Measurements from ENCODE around the gene STARD7.

Gene STARD7

GRCh38 chr2:96153991-96154431 is 54.6 kb downstream of the STARD7 start:
- no peaks in the 10 kb centered on the region for H3K9me3 Mint-ChIP-seq
- H3K27ac Mint-ChIP-seq, result no peak overlapping the region
- DNase-seq, result peak; percentile 19 to 27
- peaks cover 100% of the 10 kb centered on the region for H3K4me1 Mint-ChIP-seq
- no peak for ATAC-seq
- no peak overlapping the region for H3K4me3 Mint-ChIP-seq
- no peaks in the 10 kb centered on the region for H3K27me3 Mint-ChIP-seq

GRCh38 chr2:96153291-96153713 is 55.3 kb downstream of the STARD7 start:
- no peak for ATAC-seq
- Mint-ChIP-seq H3K9me3 (no peaks in the 10 kb centered on the region), H3K27me3 (no peaks in the 10 kb centered on the region), H3K27ac (no peak overlapping the region), H3K4me3 (no peak overlapping the region), H3K4me1 (peaks cover 100% of the 10 kb centered on the region)
- DNase-seq, result peak in 1 of 2 donors; percentile 8

GRCh38 chr2:96152304-96153161 is 56.1 kb downstream of the STARD7 start:
- Mint-ChIP-seq H3K4me3 (peak overlapping the region in 1 of 2 donors; percentile 24), H3K4me1 (peaks cover 100% of the 10 kb centered on the region), H3K27me3 (no peaks in the 10 kb centered on the region), H3K9me3 (no peaks in the 10 kb centered on the region), H3K27ac (peak overlapping the region in 1 of 2 donors; percentile 9)
- peak; percentile 2 to 11 for DNase-seq
- ATAC-seq, result no peak

GRCh38 chr2:96151595-96152303 is 56.9 kb downstream of the STARD7 start:
- ATAC-seq (no peak), DNase-seq (peak in 1 of 2 donors; percentile 1)
- no peaks in the 10 kb centered on the region for H3K27me3 Mint-ChIP-seq
- H3K4me1 Mint-ChIP-seq, result peaks cover 100% of the 10 kb centered on the region
- peak overlapping the region; percentile 9 to 77 for H3K27ac Mint-ChIP-seq
- H3K9me3 Mint-ChIP-seq, result no peaks in the 10 kb centered on the region
- peak overlapping the region in 1 of 2 donors; percentile 24 for H3K4me3 Mint-ChIP-seq

DNA sequence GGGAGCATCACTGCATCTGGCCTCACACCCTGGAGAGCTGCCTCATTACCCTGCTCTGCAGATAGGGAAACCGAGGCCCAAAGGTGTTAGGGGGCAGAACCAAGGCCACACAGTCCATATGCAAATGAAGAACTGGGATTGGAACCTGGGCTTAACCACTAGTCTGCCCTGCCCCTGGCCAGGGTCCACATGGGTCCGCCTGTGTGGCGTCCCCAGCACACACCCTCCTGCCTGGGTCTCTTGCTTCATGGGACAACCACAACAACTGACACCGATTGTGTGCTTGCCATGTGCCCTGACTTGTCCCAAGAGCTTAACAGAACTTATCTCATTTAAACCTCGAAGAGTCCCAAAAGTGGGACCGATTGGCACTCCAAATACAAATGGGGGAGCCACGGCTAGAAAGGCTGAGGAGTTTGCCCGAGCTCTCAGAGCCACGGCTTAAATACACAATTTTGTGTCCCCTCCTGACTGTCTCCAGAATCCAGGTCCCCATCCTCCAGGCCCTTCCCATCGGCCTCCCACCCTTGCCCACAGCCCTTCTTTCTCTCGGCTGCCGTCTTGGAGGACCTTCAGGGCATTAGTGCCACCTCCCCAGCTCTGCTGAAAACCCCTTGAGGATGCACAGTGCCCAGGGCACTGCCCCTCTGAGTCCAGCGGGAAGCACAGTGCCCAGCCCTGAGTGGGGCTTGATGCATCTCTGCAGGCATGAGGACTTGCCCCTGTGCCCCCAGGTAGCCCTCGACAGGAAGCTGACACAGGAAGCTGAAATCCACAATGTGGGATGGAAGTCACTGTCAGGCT is 57.6 kb downstream of the STARD7 start:
- Mint-ChIP-seq H3K27me3 (no peaks in the 10 kb centered on the region), H3K4me1 (peaks cover 100% of the 10 kb centered on the region), H3K9me3 (no peaks in the 10 kb centered on the region), H3K27ac (peak overlapping the region in 1 of 2 donors; percentile 77), H3K4me3 (no peak overlapping the region)
- DNase-seq (peak in 1 of 2 donors; percentile 8), ATAC-seq (no peak)

DNA sequence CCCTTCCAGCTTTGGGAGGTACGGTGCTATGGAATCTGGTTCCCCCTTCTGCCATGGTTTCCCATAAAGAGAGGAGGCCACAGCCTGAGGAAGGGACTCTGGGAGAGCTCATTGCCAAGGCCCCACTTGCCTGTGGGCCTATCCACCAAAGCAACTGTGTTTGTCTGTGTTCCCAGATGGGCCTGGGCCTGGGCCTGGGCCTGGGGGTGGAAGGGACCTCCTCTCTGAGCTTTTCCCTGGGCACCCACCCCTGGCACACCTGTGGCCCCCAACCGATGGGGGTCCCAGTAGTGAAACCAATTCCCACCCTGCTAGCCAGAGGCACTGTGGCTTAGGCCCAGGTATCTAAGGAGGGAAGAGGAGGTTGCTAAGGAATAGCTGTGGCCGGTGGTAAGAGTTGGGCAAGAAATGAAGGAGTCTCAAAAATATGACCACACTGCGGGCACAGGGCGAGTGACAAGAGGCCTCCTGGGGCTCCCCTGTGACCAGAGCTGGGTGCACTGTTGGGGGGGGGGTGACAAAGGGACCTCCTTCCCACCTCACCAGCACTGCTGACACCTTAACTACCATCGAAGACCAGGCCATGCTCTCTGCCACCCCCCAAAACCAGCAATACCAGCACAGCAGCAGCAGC is 58.5 kb downstream of the STARD7 start:
- Mint-ChIP-seq H3K4me1 (peaks cover 97% of the 10 kb centered on the region), H3K27me3 (no peaks in the 10 kb centered on the region), H3K27ac (no peak overlapping the region), H3K9me3 (no peaks in the 10 kb centered on the region), H3K4me3 (no peak overlapping the region)
- ATAC-seq (no peak), DNase-seq (peak in 1 of 2 donors; percentile 2)

GRCh38 chr2:96148410-96149217 is 60.0 kb downstream of the STARD7 start:
- peak overlapping the region; percentile 86 to 94 for H3K4me3 Mint-ChIP-seq

DNA sequence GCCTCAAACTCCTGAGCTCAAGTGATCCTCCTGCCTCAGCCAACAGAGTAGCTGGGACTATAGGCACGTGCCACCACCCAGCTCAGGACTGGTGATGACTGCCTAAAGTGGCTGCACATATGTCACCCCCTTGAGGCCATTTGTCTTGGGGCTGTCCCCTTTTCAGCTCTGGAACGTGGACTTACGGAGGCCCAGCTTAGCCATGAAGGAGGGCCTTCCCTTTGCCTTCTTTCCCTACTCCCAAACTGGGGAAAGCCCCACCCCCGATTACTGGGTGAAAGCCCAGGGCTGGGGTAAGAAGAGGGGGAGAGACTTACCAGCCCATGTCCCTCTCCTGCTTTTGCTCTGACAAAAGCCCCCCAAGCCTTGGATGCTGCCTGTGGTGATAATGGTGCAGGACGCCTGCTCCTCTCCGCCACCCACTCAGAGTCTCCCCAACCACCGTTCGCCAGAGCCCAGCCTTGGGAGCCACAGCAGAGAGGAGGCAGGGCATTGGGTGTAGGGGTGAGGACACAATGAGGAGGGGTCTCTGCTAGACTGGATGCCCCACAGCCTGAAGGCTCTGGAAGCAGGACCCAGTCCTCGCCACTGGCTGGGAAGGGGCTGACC is 60.9 kb downstream of the STARD7 start:
- H3K4me3 Mint-ChIP-seq, result peak overlapping the region; percentile 86 to 94
- no peak for ATAC-seq
- H3K27ac Mint-ChIP-seq, result peak overlapping the region; percentile 92 to 94

More at GRCh38 chr2:96148410-96149217, 60.0 kb downstream of the STARD7 start:
- Mint-ChIP-seq H3K27me3 (no peaks in the 10 kb centered on the region), H3K9me3 (no peaks in the 10 kb centered on the region), H3K4me1 (peaks cover 81% of the 10 kb centered on the region), H3K27ac (peak overlapping the region; percentile 92 to 94)
- ATAC-seq (peak; percentile 71), DNase-seq (peak; percentile 89 to 97)

DNA sequence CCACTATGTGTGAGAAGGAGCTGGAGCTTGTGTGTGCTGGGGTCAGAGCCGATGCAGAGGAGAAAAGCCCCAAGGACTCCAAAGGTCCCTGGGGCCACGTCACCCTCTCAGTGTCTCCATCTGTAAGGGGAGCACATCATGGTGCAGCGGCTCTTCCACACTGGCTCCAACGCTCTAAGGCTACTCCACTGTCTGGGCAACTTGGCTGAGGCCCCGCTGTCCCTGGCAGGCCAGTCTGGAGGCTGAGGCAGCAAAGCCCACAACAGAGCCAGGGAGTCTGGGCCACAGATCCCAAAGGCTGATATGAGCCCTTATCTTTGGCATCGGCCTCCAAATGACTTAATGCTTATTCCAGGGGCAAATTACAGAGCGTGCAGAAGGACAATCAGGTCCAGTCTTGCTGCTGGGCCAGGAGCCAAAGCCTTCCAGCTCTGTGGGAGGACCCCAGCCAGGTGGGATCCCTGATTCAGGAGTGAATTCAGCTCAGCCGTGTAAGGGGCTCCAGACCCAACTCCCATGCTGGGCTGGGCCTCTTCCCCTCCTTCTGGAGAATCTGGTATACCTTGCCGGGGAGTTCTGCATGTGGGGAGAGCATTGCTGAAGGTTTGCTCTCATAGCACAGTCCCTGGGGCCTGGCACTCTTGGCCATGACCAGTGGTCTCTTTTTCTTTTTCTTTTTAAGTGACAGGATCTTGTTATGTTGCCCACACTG is 61.6 kb downstream of the STARD7 start:
- Mint-ChIP-seq H3K27me3 (no peaks in the 10 kb centered on the region), H3K9me3 (no peaks in the 10 kb centered on the region), H3K4me3 (peak overlapping the region; percentile 86 to 94), H3K27ac (peak overlapping the region; percentile 95), H3K4me1 (peaks cover 76% of the 10 kb centered on the region)
- ATAC-seq (no peak), DNase-seq (peak in 1 of 2 donors; percentile 35)

More for the DNA sequence above, 60.9 kb downstream of the STARD7 start:
- DNase-seq, result peak; percentile 38 to 58
- Mint-ChIP-seq H3K9me3 (no peaks in the 10 kb centered on the region), H3K27me3 (no peaks in the 10 kb centered on the region), H3K4me1 (peaks cover 76% of the 10 kb centered on the region)

DNA sequence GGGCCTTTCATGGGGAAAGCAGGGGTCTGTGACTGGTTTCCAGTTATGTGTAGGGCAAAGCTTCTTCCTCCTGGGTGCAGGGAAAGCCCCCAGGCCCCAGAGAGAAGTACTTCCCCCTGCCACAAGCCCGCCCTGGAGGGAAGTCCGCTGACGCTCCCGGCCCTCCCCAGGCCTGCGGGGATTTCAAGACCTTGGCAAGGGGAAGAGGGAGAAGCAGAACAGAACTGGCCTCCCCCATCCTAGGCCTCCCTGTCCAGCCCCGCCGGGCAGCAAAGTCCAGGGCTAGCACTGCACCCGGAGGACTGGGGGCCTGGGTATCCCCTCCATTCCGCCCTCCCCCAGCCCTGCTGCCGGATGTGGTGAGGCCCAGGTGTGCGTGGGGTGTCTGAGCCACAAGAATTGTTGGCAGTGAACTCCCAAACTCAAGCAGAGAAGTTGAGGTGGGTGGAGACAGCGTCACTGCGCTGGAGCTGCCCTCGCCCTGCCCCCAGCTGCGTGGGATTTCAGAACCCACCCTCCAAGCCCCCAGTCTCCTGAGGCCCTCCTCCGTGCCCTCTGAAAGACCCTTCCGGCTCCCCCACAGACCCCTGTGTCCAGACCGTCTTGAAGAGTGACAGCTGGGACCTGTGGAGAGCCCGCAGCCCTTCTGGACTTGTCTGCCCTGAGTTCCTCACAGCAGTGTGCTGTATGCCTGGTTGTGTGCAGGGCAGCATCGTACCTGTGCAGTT is 62.3 kb downstream of the STARD7 start:
- DNase-seq (peak; percentile 93 to 96), ATAC-seq (peak; percentile 54)
- Mint-ChIP-seq H3K4me3 (peak overlapping the region; percentile 86 to 94), H3K4me1 (peaks cover 76% of the 10 kb centered on the region), H3K27ac (peak overlapping the region; percentile 95), H3K9me3 (no peaks in the 10 kb centered on the region), H3K27me3 (no peaks in the 10 kb centered on the region)

DNA sequence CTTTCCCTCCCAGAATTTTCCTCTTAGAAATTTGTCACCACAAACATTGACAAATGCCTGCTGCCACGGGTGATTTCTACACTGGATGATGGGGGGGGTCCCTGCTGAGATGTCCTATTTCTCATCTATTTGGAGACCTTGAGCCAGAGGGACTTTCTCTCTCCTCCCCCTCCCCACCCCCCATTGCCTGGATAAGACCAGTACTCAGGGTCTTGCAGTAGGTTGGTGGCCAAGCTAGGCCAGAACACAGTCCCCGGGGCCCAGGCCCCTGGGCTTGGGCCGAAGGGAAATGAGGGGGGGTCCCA is 62.8 kb downstream of the STARD7 start:
- DNase-seq, result no peak
- Mint-ChIP-seq H3K4me3 (peak overlapping the region; percentile 86 to 94), H3K4me1 (peaks cover 76% of the 10 kb centered on the region), H3K9me3 (no peaks in the 10 kb centered on the region), H3K27ac (peak overlapping the region; percentile 95), H3K27me3 (no peaks in the 10 kb centered on the region)
- peak; percentile 6 for ATAC-seq

DNA sequence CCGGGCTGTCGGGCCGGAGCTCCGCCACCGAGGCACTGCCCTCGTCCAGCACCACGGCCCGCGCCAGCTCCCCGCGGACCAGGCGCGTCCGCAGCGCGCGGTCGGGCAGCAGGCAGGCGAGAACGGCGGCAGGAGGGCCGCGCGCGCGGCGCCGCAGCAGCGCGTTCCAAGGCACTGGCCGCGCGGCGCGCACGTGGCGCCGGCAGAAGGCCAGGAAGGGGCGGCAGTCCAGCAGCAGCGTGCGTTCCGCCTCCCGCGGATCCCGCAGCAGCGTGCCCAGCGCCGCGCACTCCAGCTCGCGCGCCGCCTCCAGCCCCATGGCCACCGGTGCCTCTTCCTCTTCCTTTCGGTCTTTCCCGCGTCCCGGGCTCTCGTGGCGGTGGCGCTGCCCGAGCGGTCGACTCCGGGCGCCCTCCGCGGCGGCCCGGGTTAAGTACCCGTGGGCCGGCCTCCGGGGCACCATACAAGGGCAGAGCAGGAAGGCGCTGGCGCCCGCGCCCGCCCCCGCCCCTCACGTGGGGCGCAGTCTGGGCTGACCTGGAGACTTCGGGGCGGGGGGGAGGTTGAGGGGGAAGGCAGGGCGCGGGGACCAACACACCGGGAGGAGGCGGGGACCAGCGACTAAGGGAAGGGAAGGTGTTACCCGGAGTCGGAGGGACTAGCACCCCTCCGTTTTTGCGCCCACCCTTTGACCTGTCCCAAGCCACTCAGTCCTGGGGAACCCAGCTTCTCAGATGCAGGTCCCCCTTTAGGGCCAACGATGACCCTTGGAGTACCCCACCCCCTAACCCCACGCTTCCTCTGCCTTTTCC is 63.4 kb downstream of the STARD7 start, which contains the start of gene DUSP2:
Gene DUSP2 (minus strand): TSS at position 405 of the 812 bp plus-strand sequence. CDS start 86 bp downstream, at position 319.
- ATAC-seq, result peak; percentile 60
- peak within 1 kb of the TSS; percentile 95 to 99 for H3K27ac Mint-ChIP-seq
- H3K4me3 Mint-ChIP-seq, result peak within 1 kb of the TSS; percentile 97 to 98
- peaks cover 74% of the 10 kb centered on the region for H3K4me1 Mint-ChIP-seq
- H3K27me3 Mint-ChIP-seq, result no peaks in the 10 kb centered on the region
- peak; percentile 96 to 97 for DNase-seq
- no peaks in the 10 kb centered on the region for H3K9me3 Mint-ChIP-seq

Data from stimulated activated naive CD8-positive, alpha-beta T cell treated with anti-CD3 and anti-CD28 coated beads, Interleukin-15, amount 100 ng/mL, for 72 hours (primary cell).